Measurements from ENCODE around the gene NME7. TPM values are rescaled to one million over a fixed set of nuclear protein-coding genes. Genes with fewer than 3 reads are reported as not detected.

Gene NME7
- total RNA-seq, 2 donors from 2014 or later, result 10.3 to 16.3 TPM

DNA sequence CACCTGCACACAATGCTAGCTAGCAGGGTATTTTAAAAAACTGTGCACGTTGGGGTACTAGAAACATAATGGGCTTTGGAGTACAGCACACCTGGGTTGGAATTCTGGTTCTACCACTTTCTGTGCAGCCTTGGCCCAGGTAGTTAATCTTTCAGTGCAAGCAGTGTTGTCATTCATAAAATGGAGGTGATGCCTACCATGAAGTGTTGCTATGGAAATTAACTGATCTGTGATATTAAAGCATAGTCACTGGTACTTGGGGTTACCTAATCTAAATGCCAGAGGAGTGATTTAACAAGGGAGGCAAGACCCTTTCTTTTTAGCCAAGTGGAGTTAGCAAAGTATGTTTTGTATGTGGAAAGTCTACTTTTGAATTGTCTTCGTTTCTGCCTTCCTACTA, 243.1 kb downstream of the NME7 start:
- no peak for DNase-seq (ENCODE audit: low spot score)
- Histone ChIP-seq H3K36me3 (no peaks in the 10 kb centered on the region), H3K27ac (no peak overlapping the region), H3K9me3 (no peaks in the 10 kb centered on the region), H3K4me3 (no peak overlapping the region), H3K4me1 (replicated peaks) (no peaks in the 10 kb centered on the region), H3K27me3 (replicated peaks; ENCODE audit: insufficient read depth) (no peaks in the 10 kb centered on the region)
- WGBS, result 48% methylated on average over 2 of the region's 2 CpGs
- intact Hi-C loops (cut with DNase I), result no loop called here
- TF ChIP-seq POLR2AphosphoS5 (IDR thresholded peaks at IDR 0.05) (peak; percentile 6), POLR2A (IDR thresholded peaks at IDR 0.05) (no peak)
- TF ChIP-seq, protein P1, sequence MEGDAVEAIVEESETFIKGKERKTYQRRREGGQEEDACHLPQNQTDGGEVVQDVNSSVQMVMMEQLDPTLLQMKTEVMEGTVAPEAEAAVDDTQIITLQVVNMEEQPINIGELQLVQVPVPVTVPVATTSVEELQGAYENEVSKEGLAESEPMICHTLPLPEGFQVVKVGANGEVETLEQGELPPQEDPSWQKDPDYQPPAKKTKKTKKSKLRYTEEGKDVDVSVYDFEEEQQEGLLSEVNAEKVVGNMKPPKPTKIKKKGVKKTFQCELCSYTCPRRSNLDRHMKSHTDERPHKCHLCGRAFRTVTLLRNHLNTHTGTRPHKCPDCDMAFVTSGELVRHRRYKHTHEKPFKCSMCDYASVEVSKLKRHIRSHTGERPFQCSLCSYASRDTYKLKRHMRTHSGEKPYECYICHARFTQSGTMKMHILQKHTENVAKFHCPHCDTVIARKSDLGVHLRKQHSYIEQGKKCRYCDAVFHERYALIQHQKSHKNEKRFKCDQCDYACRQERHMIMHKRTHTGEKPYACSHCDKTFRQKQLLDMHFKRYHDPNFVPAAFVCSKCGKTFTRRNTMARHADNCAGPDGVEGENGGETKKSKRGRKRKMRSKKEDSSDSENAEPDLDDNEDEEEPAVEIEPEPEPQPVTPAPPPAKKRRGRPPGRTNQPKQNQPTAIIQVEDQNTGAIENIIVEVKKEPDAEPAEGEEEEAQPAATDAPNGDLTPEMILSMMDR (IDR thresholded peaks at IDR 0.05), result no peak

DNA sequence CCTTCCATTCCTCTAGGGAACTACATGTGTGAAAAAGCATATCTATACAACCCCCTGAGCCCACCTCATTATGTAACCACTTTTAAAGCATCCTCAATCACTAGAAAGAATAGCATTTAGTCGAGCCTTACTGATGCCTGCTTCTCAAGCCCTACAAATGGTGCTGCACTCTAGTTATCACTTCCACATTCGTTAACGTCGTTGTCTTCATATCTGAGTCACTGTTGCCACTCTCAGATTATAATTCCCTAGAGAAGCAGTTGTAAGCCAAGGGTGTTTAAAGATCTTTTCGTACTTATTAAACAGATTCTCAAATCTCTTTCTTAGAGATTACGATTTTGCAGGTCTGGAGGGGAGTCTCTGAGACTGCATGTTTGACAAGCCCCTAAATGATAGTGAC, 244.6 kb downstream of the NME7 start:
- H3K27me3 ChIP-seq (replicated peaks; ENCODE audit: insufficient read depth), result no peaks in the 10 kb centered on the region
- DNase-seq (ENCODE audit: low spot score), result no peak
- no peaks in the 10 kb centered on the region for H3K4me1 ChIP-seq (replicated peaks)
- H3K27ac ChIP-seq, result no peak overlapping the region
- intact Hi-C loops (cut with DNase I), result no loop called here
- TF ChIP-seq, protein P1 (IDR thresholded peaks at IDR 0.05), result no peak
- TF ChIP-seq POLR2AphosphoS5 (IDR thresholded peaks at IDR 0.05) (no peak), POLR2A (IDR thresholded peaks at IDR 0.05) (no peak)
- no peaks in the 10 kb centered on the region for H3K36me3 ChIP-seq
- H3K4me3 ChIP-seq, result no peak overlapping the region
- H3K9me3 ChIP-seq, result no peaks in the 10 kb centered on the region
- 80% methylated on average over 6 of the region's 6 CpGs for WGBS

DNA sequence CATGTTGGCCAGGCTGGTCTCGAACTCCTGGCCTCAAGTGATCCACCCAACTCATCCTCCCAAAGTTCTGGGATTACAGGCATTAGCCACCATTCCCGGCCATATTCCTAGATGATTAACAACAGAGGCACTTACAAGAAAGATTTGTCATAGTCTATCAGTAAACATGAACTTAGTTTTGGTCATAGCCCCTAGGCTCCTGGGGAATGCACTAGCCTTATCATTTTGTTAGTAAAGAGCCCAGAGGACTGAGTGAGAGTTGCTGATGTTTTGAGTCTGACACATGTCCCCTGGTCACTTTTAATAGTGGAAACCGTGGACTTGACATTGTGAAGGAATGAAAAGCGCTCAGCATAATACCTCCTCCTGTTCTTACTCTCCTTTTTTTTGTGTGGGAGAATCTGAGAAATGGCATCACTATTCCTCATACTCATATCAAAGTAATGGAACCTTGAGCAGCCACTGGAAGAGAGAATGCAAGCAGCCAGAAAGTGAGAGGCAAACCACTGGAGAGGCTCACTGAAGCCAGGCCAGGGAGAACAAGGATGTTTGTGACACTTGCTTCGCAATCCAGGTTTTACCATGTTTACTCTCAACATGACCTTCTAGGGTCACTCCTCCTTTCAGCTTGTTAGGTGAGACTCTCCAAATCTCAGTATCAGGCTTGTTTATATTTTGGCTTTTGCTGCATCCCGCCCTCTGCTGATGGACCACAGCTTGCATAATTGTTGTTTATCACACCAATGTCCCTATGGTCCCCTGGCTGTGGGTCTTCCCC, 246.3 kb downstream of the NME7 start:
- no peaks in the 10 kb centered on the region for H3K36me3 ChIP-seq
- 93% methylated on average over 6 of the region's 6 CpGs for WGBS
- no peak overlapping the region for H3K27ac ChIP-seq
- no peak for TF ChIP-seq POLR2A (IDR thresholded peaks at IDR 0.05)
- TF ChIP-seq POLR2AphosphoS5 (IDR thresholded peaks at IDR 0.05), result no peak
- H3K9me3 ChIP-seq, result no peaks in the 10 kb centered on the region
- intact Hi-C loops (cut with DNase I), result no loop called here
- DNase-seq (ENCODE audit: low spot score), result no peak
- no peaks in the 10 kb centered on the region for H3K27me3 ChIP-seq (replicated peaks; ENCODE audit: insufficient read depth)
- H3K4me3 ChIP-seq, result no peak overlapping the region
- no peaks in the 10 kb centered on the region for H3K4me1 ChIP-seq (replicated peaks)

DNA sequence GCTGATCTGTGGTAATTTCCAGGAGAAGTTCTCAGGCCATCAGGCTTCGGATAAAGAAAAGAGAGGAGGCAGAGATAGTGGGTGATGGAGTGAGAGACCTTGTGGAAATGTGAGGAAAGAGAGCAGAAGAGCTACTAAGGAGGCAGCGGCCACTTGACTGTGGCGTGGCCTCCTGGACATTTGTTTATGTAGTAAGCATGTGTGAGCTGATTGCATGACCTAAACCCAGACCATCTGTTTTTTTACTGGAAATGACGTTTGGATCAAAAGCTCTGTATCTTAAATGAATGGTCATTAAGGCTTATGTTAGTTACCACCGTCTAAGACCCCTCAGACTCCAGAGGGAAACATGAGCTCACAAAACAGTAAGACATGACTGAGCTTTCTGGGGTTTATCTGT, 247.5 kb downstream of the NME7 start:
- DNase-seq (ENCODE audit: low spot score), result no peak
- H3K9me3 ChIP-seq, result no peaks in the 10 kb centered on the region
- H3K4me1 ChIP-seq (replicated peaks), result peaks cover 3% of the 10 kb centered on the region
- no peak for TF ChIP-seq POLR2AphosphoS5 (IDR thresholded peaks at IDR 0.05)
- TF ChIP-seq, protein P1 (IDR thresholded peaks at IDR 0.05), result no peak
- TF ChIP-seq POLR2A (IDR thresholded peaks at IDR 0.05), result no peak
- no peaks in the 10 kb centered on the region for H3K36me3 ChIP-seq
- H3K27ac ChIP-seq, result no peak overlapping the region
- no peaks in the 10 kb centered on the region for H3K27me3 ChIP-seq (replicated peaks; ENCODE audit: insufficient read depth)
- H3K4me3 ChIP-seq, result no peak overlapping the region
- intact Hi-C loops (cut with DNase I), result no loop called here
- WGBS, result 75% methylated on average over 5 of the region's 5 CpGs

DNA sequence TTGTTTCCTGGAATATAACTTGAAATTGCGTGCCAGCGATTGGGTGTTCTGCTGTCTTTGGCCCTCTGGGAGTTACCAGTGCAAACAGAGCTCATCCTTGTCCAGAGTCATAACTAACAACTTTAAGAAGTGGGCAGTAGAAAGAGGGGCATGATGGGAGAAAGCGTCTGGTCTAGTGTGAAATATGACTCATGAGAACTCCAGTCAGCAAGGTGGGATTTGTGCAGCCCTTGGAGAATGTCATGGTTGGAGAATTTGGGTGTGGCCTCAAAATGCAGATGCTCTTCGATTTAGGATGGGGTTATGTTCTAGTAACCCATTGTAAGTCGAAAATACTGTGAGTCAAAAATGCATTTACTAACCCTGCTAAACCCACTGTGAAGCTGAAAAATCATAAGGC, 248.2 kb downstream of the NME7 start:
- intact Hi-C loops (cut with DNase I), result no loop called here
- H3K4me1 ChIP-seq (replicated peaks), result peaks cover 3% of the 10 kb centered on the region
- no peaks in the 10 kb centered on the region for H3K36me3 ChIP-seq
- no peaks in the 10 kb centered on the region for H3K27me3 ChIP-seq (replicated peaks; ENCODE audit: insufficient read depth)
- TF ChIP-seq POLR2AphosphoS5 (IDR thresholded peaks at IDR 0.05) (no peak), POLR2A (IDR thresholded peaks at IDR 0.05) (no peak)
- TF ChIP-seq, protein P1 (IDR thresholded peaks at IDR 0.05), result no peak
- 70% methylated on average over 5 of the region's 5 CpGs for WGBS
- no peaks in the 10 kb centered on the region for H3K9me3 ChIP-seq
- no peak for DNase-seq (ENCODE audit: low spot score)
- no peak overlapping the region for H3K27ac ChIP-seq
- H3K4me3 ChIP-seq, result no peak overlapping the region
